Measurements from ENCODE around the gene TRPC3. TPM values are rescaled to one million over a fixed set of nuclear protein-coding genes. Genes with fewer than 3 reads are reported as not detected.

The TRPC3 gene
- polyA plus RNA-seq, 3 donors: not detected

GRCh38 chr4:121846662-121847061, 105.2 kb downstream of the TRPC3 start:
- no peak overlapping the region for H2AFZ ChIP-seq (ENCODE audit: insufficient read depth, low read depth, low read length, poor library complexity, severe bottlenecking)
- Mint-ChIP-seq H3K9me3 (no peaks in the 10 kb centered on the region), H3K27ac (peak overlapping the region in 1 of 7 donors; percentile 13), H3K27me3 (ENCODE audit: low read depth in 3 of 3) (no peaks in the 10 kb centered on the region), H3K4me1 (no peaks in the 10 kb centered on the region), H3K36me3 (peaks cover 33 to 40% of the 10 kb centered on the region in 2 donors), H3K4me3 (no peak overlapping the region)
- no peaks in the 10 kb centered on the region for H3K4me1 ChIP-seq (ENCODE audit: control insufficient read depth in 1 of 2, insufficient read depth in 2 of 2, low read length in 2 of 2)
- no peak for DNase-seq
- intact Hi-C loops (cut with micrococcal nuclease): no loop called here
- H3K4me3 ChIP-seq (replicated peaks in 1 of 3; ENCODE audit: low read depth in 2 of 3, low read length in 3 of 3): no peak overlapping the region
- TF ChIP-seq CTCF (IDR thresholded peaks at IDR 0.05): no peak
- H3K27ac ChIP-seq (ENCODE audit: low read depth in 1 of 2, low read length in 2 of 2): no peak overlapping the region
- H4K20me1 ChIP-seq (ENCODE audit: insufficient read depth, low read length): no peaks in the 10 kb centered on the region
- H3K36me3 ChIP-seq (replicated peaks in 1 of 2; ENCODE audit: control insufficient read depth in 1 of 2, insufficient read depth in 2 of 2, low read length in 2 of 2): peaks cover 15 to 42% of the 10 kb centered on the region in 2 donors
- WGBS (ENCODE audit: insufficient coverage): no CpG with 5 or more reads among the region's 6 CpGs
- no peak overlapping the region for H3K4me2 ChIP-seq (replicated peaks; ENCODE audit: extremely low read depth, low read length, poor library complexity, severe bottlenecking)
- no peak overlapping the region for H3K9ac ChIP-seq (ENCODE audit: insufficient read depth, low read length, poor library complexity, severe bottlenecking)
- H3K79me2 ChIP-seq (ENCODE audit: insufficient read depth, low read length): no peaks in the 10 kb centered on the region
- no peaks in the 10 kb centered on the region for H3K27me3 ChIP-seq (ENCODE audit: control insufficient read depth in 2 of 2, insufficient read depth in 2 of 2, low read length in 2 of 2)
- no peaks in the 10 kb centered on the region for H3K9me3 ChIP-seq (replicated peaks in 1 of 2; ENCODE audit: control insufficient read depth in 1 of 2, insufficient read depth in 1 of 2, low read length in 2 of 2)

GRCh38 chr4:121842862-121843261, 109.0 kb downstream of the TRPC3 start:
- no peak for DNase-seq
- Mint-ChIP-seq H3K27me3 (ENCODE audit: low read depth in 3 of 3) (no peaks in the 10 kb centered on the region), H3K36me3 (peaks cover 34 to 39% of the 10 kb centered on the region in 2 donors), H3K27ac (peak overlapping the region in 2 of 7 donors; percentile 1 to 52), H3K9me3 (no peaks in the 10 kb centered on the region), H3K4me1 (peaks cover 2% of the 10 kb centered on the region), H3K4me3 (no peak overlapping the region)
- intact Hi-C loops (cut with micrococcal nuclease): no loop called here
- Histone ChIP-seq H2AFZ (ENCODE audit: insufficient read depth, low read depth, low read length, poor library complexity, severe bottlenecking) (no peak overlapping the region), H3K4me2 (replicated peaks; ENCODE audit: extremely low read depth, low read length, poor library complexity, severe bottlenecking) (no peak overlapping the region), H3K4me1 (ENCODE audit: control insufficient read depth in 1 of 2, insufficient read depth in 2 of 2, low read length in 2 of 2) (peaks cover 0 to 6% of the 10 kb centered on the region in 2 donors), H4K20me1 (ENCODE audit: insufficient read depth, low read length) (no peaks in the 10 kb centered on the region), H3K27ac (ENCODE audit: low read depth in 1 of 2, low read length in 2 of 2) (no peak overlapping the region), H3K27me3 (ENCODE audit: control insufficient read depth in 2 of 2, insufficient read depth in 2 of 2, low read length in 2 of 2) (no peaks in the 10 kb centered on the region), H3K79me2 (ENCODE audit: insufficient read depth, low read length) (no peaks in the 10 kb centered on the region), H3K4me3 (replicated peaks in 1 of 3; ENCODE audit: low read depth in 2 of 3, low read length in 3 of 3) (no peak overlapping the region), H3K9ac (ENCODE audit: insufficient read depth, low read length, poor library complexity, severe bottlenecking) (no peak overlapping the region), H3K36me3 (replicated peaks in 1 of 2; ENCODE audit: control insufficient read depth in 1 of 2, insufficient read depth in 2 of 2, low read length in 2 of 2) (peaks cover 9 to 35% of the 10 kb centered on the region in 2 donors), H3K9me3 (replicated peaks in 1 of 2; ENCODE audit: control insufficient read depth in 1 of 2, insufficient read depth in 1 of 2, low read length in 2 of 2) (no peaks in the 10 kb centered on the region)
- no peak for TF ChIP-seq CTCF (IDR thresholded peaks at IDR 0.05)
- 92% methylated on average over 3 of the region's 4 CpGs for WGBS (ENCODE audit: insufficient coverage)
